H9 (cell line): Measurements from ENCODE around the gene PACSIN3. TPM values are rescaled to one million over a fixed set of nuclear protein-coding genes. Genes with fewer than 3 reads are reported as not detected.
A peak's percentile ranks its signal among the peaks of the same experiment; 100 is the strongest.

Experiments used
- DNase-seq: peaks from one replicate; pipeline ENCODE4 v3.0.0-alpha.2; 2017
- H2AFZ ChIP-seq: one replicate; pipeline ENCODE4 v1.6.1; 2013; ENCODE audit warnings: mild to moderate bottlenecking, low read length, control low read depth, moderate library complexity
- H2AK5ac ChIP-seq: 2 replicates; pipeline ENCODE4 v1.6.1; 2013; ENCODE audit warnings: low read length, control low read depth, mixed read lengths; ENCODE audit not compliant: insufficient read length
- H2BK120ac ChIP-seq: one replicate; pipeline ENCODE4 v1.6.1; 2013; ENCODE audit warnings: low read depth, mild to moderate bottlenecking, low read length, control low read depth, inconsistent platforms; ENCODE audit not compliant: poor library complexity, severe bottlenecking
- H2BK12ac ChIP-seq: 2 replicates; pipeline ENCODE4 v1.6.1; 2013; ENCODE audit warnings: low read length, control low read depth, mixed read lengths, low read depth; ENCODE audit not compliant: insufficient read length
- H2BK15ac ChIP-seq: 2 replicates; pipeline ENCODE4 v1.6.1; 2013; ENCODE audit warnings: low read depth, low read length, control low read depth
- H2BK20ac ChIP-seq: one replicate; pipeline ENCODE4 v1.6.1; 2013; ENCODE audit warnings: low read depth, mild to moderate bottlenecking, low read length, control low read depth, inconsistent platforms; ENCODE audit not compliant: poor library complexity, severe bottlenecking
- H2BK5ac ChIP-seq: 2 replicates; pipeline ENCODE4 v1.6.1; 2013; ENCODE audit warnings: low read length, control low read depth, mixed read lengths; ENCODE audit not compliant: insufficient read length
- H3K14ac ChIP-seq: 2 replicates; pipeline ENCODE4 v1.6.1; 2013; ENCODE audit warnings: low read length, control low read depth; ENCODE audit not compliant: insufficient read depth
- H3K18ac ChIP-seq: 2 replicates; pipeline ENCODE4 v1.6.1; 2013; ENCODE audit warnings: low read depth, mild to moderate bottlenecking, mixed read lengths, low read length, control low read depth; ENCODE audit not compliant: insufficient read length
- H3K23ac ChIP-seq: 2 replicates; pipeline ENCODE4 v1.6.1; 2013; ENCODE audit warnings: low read length, control low read depth, mixed read lengths, low read depth; ENCODE audit not compliant: insufficient read length
- H3K23me2 ChIP-seq: 2 replicates; pipeline ENCODE4 v1.6.1; 2013; ENCODE audit warnings: low read depth, mild to moderate bottlenecking, mixed read lengths, low read length, control low read depth; ENCODE audit not compliant: insufficient read length, poor library complexity, severe bottlenecking
- H3K27ac ChIP-seq: 2 replicates; pipeline ENCODE4 v1.5.1; 2013; ENCODE audit warnings: low read length, control low read depth, mixed read lengths, low read depth; ENCODE audit not compliant: insufficient read length
- H3K27me3 ChIP-seq: 2 replicates; pipeline ENCODE4 v1.6.1; 2013; ENCODE audit warnings: low read length, control low read depth, inconsistent platforms; ENCODE audit not compliant: insufficient read depth
- H3K4ac ChIP-seq: 2 replicates; pipeline ENCODE4 v1.6.1; 2013; ENCODE audit warnings: low read depth, mild to moderate bottlenecking, control low read depth, inconsistent platforms, low read length, moderate library complexity
- H3K4me1 ChIP-seq: 2 replicates; pipeline ENCODE4 v1.6.1; 2013; ENCODE audit warnings: low read length, control low read depth, inconsistent platforms; ENCODE audit not compliant: insufficient read depth
- H3K4me2 ChIP-seq: 2 replicates; pipeline ENCODE4 v1.6.1; 2013; ENCODE audit warnings: low read length, control low read depth, mixed read lengths; ENCODE audit not compliant: insufficient read length, insufficient read depth
- H3K56ac ChIP-seq: 2 replicates; pipeline ENCODE4 v1.6.1; 2013; ENCODE audit warnings: low read depth, mild to moderate bottlenecking, mixed read lengths, low read length, control low read depth; ENCODE audit not compliant: insufficient read length
- H3K79me1 ChIP-seq: 2 replicates; pipeline ENCODE4 v1.6.1; 2013; ENCODE audit warnings: low read depth, mild to moderate bottlenecking, moderate library complexity, low read length, control low read depth, inconsistent platforms; ENCODE audit not compliant: insufficient read depth, poor library complexity, severe bottlenecking
- H3K79me2 ChIP-seq: 2 replicates; pipeline ENCODE4 v1.6.1; 2013; ENCODE audit warnings: low read length, control low read depth, inconsistent platforms; ENCODE audit not compliant: insufficient read depth
- H3K9ac ChIP-seq: 2 replicates; pipeline ENCODE4 v1.6.1; 2013; ENCODE audit warnings: low read length, control low read depth, mixed read lengths; ENCODE audit not compliant: insufficient read length; ENCODE audit errors: extremely low read depth
- H3K9me3 ChIP-seq: one replicate; pipeline ENCODE4 v1.6.1; 2013; ENCODE audit warnings: low read depth, low read length, inconsistent platforms; ENCODE audit not compliant: control insufficient read depth
- H3T11ph ChIP-seq: one replicate; pipeline ENCODE4 v1.6.1; 2013; ENCODE audit warnings: mild to moderate bottlenecking, low read length, control low read depth, inconsistent platforms
- H4K20me1 ChIP-seq: one replicate; pipeline ENCODE4 v1.6.1; 2013; ENCODE audit not compliant: control insufficient read depth, insufficient read length, insufficient read depth
- H4K5ac ChIP-seq: 2 replicates; pipeline ENCODE4 v1.6.1; 2013; ENCODE audit warnings: low read depth, mild to moderate bottlenecking, mixed read lengths, low read length, control low read depth; ENCODE audit not compliant: insufficient read length
- H4K8ac ChIP-seq: replicated peaks from 2 replicates; pipeline ENCODE4 v1.6.1; 2013; ENCODE audit warnings: low read length, control low read depth, mixed read lengths, low read depth; ENCODE audit not compliant: insufficient read length
- H4K91ac ChIP-seq: 2 replicates; pipeline ENCODE4 v1.6.1; 2013; ENCODE audit warnings: low read depth, mild to moderate bottlenecking, moderate library complexity, mixed read lengths, low read length, control low read depth; ENCODE audit not compliant: insufficient read length
- H3K27ac Mint-ChIP-seq, 3 experiments: 2 replicates in 2 of 3; 3 replicates in 1 of 3; pipeline ENCODE4 v1.8.0; 2020 to 2021; ENCODE audit warnings: mixed read lengths in 3 of 3, mild to moderate bottlenecking in 1 of 3, moderate library complexity in 1 of 3
- H3K27me3 Mint-ChIP-seq: 2 replicates; pipeline ENCODE4 v1.8.0; 2021; ENCODE audit warnings: low read depth, mild to moderate bottlenecking, moderate library complexity, mixed read lengths
- H3K36me3 Mint-ChIP-seq, 3 experiments: 2 replicates in 2 of 3; 3 replicates in 1 of 3; pipeline ENCODE4 v1.8.0; 2020 to 2021; ENCODE audit warnings: low read depth in 3 of 3, mixed read lengths in 3 of 3; ENCODE audit not compliant: insufficient read depth in 1 of 3
- H3K4me1 Mint-ChIP-seq, 2 experiments: 2 replicates each; pipeline ENCODE4 v1.8.0; 2020; ENCODE audit warnings: mixed read lengths in 2 of 2
- H3K4me3 Mint-ChIP-seq, 2 experiments: 2 replicates in 1 of 2; 3 replicates in 1 of 2; pipeline ENCODE4 v1.8.0; 2020 to 2021; ENCODE audit warnings: mild to moderate bottlenecking in 2 of 2, mixed read lengths in 2 of 2, moderate library complexity in 1 of 2
- H3K9me3 Mint-ChIP-seq, 2 experiments: 2 replicates in 1 of 2; 3 replicates in 1 of 2; pipeline ENCODE4 v1.8.0; 2020; ENCODE audit warnings: mild to moderate bottlenecking in 2 of 2, mixed read lengths in 2 of 2, moderate library complexity in 1 of 2
- CTCF ChIP-seq: fragments of 200-600 bp; sonication (generic); conservative IDR thresholded peaks from 3 replicates; pipeline ENCODE4 v1.8.0; 2021; ENCODE audit warnings: antibody characterized with exemption, mild to moderate bottlenecking
- WGBS: extraction: QIAGEN DNeasy Blood & Tissue Kit; methylation state at CpG from one replicate; pipeline ENCODE4 v1.1.7; 2013; ENCODE audit warnings: missing lambda C conversion rate, low lambda C conversion rate, mixed read lengths; ENCODE audit not compliant: insufficient read length; ENCODE audit errors: extremely low coverage; 5-methylcytosine and 5-hydroxymethylcytosine counted together
- total RNA-seq: library from RNA; stranded (reverse); gene quantifications from 2 replicates; pipeline ENCODE4 v1.2.1, GENCODE V29; 2021

The PACSIN3 gene
- total RNA-seq, 1 experiment from 2014 or later: 63.0 TPM

DNA sequence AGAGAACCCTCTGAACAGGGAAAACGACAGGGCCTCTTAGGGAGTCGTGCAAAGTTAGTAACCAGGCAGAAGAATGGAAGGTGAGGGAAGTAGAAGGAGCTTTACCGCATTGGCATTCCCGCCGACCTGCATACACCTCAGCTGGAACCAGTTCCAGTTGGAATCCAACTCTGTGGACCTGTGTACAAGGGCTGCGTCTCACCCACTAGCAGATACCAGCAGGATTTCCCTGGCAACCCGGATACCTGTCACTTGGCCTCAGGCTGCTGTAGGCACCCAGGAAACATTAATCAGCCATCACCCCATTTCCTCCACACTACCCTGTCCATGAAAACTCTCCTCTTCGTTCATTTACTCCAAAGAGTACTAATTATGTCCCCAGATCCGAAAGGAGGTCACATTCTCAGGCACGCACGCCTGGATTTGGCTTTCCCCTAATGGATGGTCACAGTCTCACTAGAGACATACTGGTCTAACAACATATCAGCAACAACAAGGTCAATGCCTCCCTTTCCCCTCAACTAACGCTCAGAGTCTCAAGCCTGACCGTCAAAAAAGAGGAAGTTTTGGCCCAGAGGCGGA, 10.4 kb downstream of the PACSIN3 start:
- no peak for DNase-seq
- Histone ChIP-seq H3K56ac (no peak overlapping the region), H3K27ac (peak overlapping the region; percentile 4), H3K23ac (no peak overlapping the region), H3K79me2 (peaks cover 15% of the 10 kb centered on the region; the same call in 1 of the 2 replicates), H3K79me1 (peaks cover 9% of the 10 kb centered on the region), H3K9ac (peak overlapping the region; percentile 98), H2BK120ac (no peak overlapping the region), H3K4me2 (peak overlapping the region; percentile 100), H2BK15ac (no peak overlapping the region), H3K14ac (peak overlapping the region; percentile 97; the same call in 1 of the 2 replicates), H4K5ac (peak overlapping the region; percentile 64), H3K4ac (peak overlapping the region; percentile 35; the same call in 1 of the 2 replicates), H2BK20ac (no peak overlapping the region), H4K20me1 (no peaks in the 10 kb centered on the region), H3K4me1 (peaks cover 5% of the 10 kb centered on the region; the same call in 1 of the 2 replicates), H2AK5ac (no peak overlapping the region), H2BK12ac (no peak overlapping the region), H3K23me2 (peaks cover 8% of the 10 kb centered on the region), H3K18ac (no peak overlapping the region), H2BK5ac (no peak overlapping the region), H3K27me3 (no peaks in the 10 kb centered on the region), H4K91ac (peak overlapping the region; percentile 60), H3K9me3 (no peaks in the 10 kb centered on the region), H2AFZ (no peak overlapping the region), H4K8ac (peak overlapping the region; percentile 70), H3T11ph (no peak overlapping the region)
- H3K4me3 Mint-ChIP-seq: peak overlapping the region; percentile 98
- H3K9me3 Mint-ChIP-seq: no peaks in the 10 kb centered on the region
- peaks cover 19 to 21% of the 10 kb centered on the region in 2 experiments for H3K4me1 Mint-ChIP-seq
- WGBS: no CpG with 5 or more reads among the region's 14 CpGs
- no peaks in the 10 kb centered on the region for H3K27me3 Mint-ChIP-seq
- no peak for TF ChIP-seq CTCF
- peak overlapping the region; percentile 99 to 100 (median 100) for H3K27ac Mint-ChIP-seq
- H3K36me3 Mint-ChIP-seq: peaks cover 10 to 59% (median 50%) of the 10 kb centered on the region in 3 experiments; a peak in 6 of 7 replicates
